HCT116 (cell line): ENCODE results near the gene ZFP36L2. TPM values are rescaled to one million over a fixed set of nuclear protein-coding genes. Genes with fewer than 3 reads are reported as not detected.
A peak's percentile ranks its signal among the peaks of the same experiment; 100 is the strongest.

ENCODE experiments used
- ATAC-seq: fragments of 200-7000 bp; cut with Tn5 transposase; 2 replicates; pipeline ENCODE4 v1.9.1; 2020; ENCODE audit warnings: mild to moderate bottlenecking, moderate library complexity
- BruUV-seq: library from RNA; stranded (reverse); fragments of 400-500 nt; replicated peaks from 2 replicates; lab custom pipeline; 2021; lab: Mats Ljungman, UMichigan
- CTCF ChIA-PET: fragments of 300-600 bp; sonication (Branson Sonifier 250); formaldehyde crosslinking; loops from one replicate; lab custom pipeline; 2021; ENCODE audit warnings: antibody characterized with exemption; lab: Charles Lee
- POLR2A ChIA-PET: fragments of 300-600, 350-600 bp; sonication (Branson Sonifier 250); formaldehyde crosslinking; loops from one replicate; lab custom pipeline; 2021; ENCODE audit warnings: antibody characterized with exemption; lab: Charles Lee
- RAD21 ChIA-PET, 2 experiments: fragments of 300-600 bp; sonication (Branson Sonifier 250); formaldehyde crosslinking; loops; one replicate each; lab custom pipeline; 2023; ENCODE audit warnings: low total read pairs in 2 of 2; ENCODE audit not compliant: uncharacterized antibody in 2 of 2, unreplicated experiment in 2 of 2, low non-redundant PET in 1 of 2; lab: Charles Lee
- DNase-seq: peaks from one replicate; pipeline ENCODE4 v3.0.0-alpha.2; 2010; ENCODE audit warnings: low read depth, low spot score
- H2AFZ ChIP-seq: fragments of 200-600 bp; shearing (Covaris generic), sonication (generic); 2 replicates; pipeline ENCODE4 v1.6.1; 2017; ENCODE audit warnings: low read depth, mixed run types, mixed read lengths, antibody characterized with exemption, low read length; ENCODE audit not compliant: poor library complexity, severe bottlenecking
- H3K27ac ChIP-seq: 2 replicates; pipeline ENCODE4 v1.5.1; 2012; ENCODE audit warnings: low read depth, low read length
- H3K27me3 ChIP-seq: fragments of 200-600 bp; sonication (generic); 2 replicates; pipeline ENCODE4 v1.6.1; 2016; ENCODE audit warnings: mixed run types, low read length, mixed read lengths; ENCODE audit not compliant: insufficient read depth
- H3K36me3 ChIP-seq, 2 experiments: fragments of 200-500 bp in 1 of 2; fragments of 200-600 bp in 1 of 2; sonication (Bioruptor generic) in 1 of 2; sonication (generic) in 1 of 2; 2 replicates each; pipeline versions ENCODE4 v1.5.1 to v1.6.1; 2014 to 2016; ENCODE audit warnings: low read length in 2 of 2, inconsistent platforms in 1 of 2, mixed read lengths in 1 of 2, mixed run types in 1 of 2; ENCODE audit not compliant: insufficient read depth in 2 of 2, control insufficient read depth in 1 of 2
- H3K4me1 ChIP-seq, 2 experiments: fragments of 200-600 bp in 1 of 2; sonication (generic) in 1 of 2; 2 replicates each; pipeline versions ENCODE4 v1.5.1 to v1.6.1; 2012 to 2017; ENCODE audit warnings: low read length in 2 of 2, inconsistent platforms in 1 of 2, mild to moderate bottlenecking in 1 of 2, mixed read lengths in 1 of 2, mixed run types in 1 of 2, moderate library complexity in 1 of 2; ENCODE audit not compliant: insufficient read depth in 2 of 2, control insufficient read depth in 1 of 2
- H3K4me2 ChIP-seq: fragments of 200-600 bp; sonication (generic); 2 replicates; pipeline ENCODE4 v1.6.1; 2017; ENCODE audit warnings: mixed run types, low read length, mixed read lengths
- H3K4me3 ChIP-seq, 2 experiments: fragments of 200-600 bp in 1 of 2; sonication (generic) in 1 of 2; replicated peaks in 1 of 2; 2 replicates each; pipeline ENCODE4 v1.5.1; 2011 to 2016; ENCODE audit warnings: low read length in 2 of 2, control low read depth in 1 of 2, low read depth in 1 of 2, mild to moderate bottlenecking in 1 of 2, mixed read lengths in 1 of 2, mixed run types in 1 of 2
- H3K79me2 ChIP-seq: fragments of 200-600 bp; sonication (generic); 2 replicates; pipeline ENCODE4 v1.6.1; 2017; ENCODE audit warnings: mild to moderate bottlenecking, mixed run types, low read length, moderate library complexity, mixed read lengths; ENCODE audit not compliant: insufficient read depth
- H3K9ac ChIP-seq: fragments of 200-600 bp; sonication (generic); 2 replicates; pipeline ENCODE4 v1.6.1; 2016; ENCODE audit warnings: low read length, mixed read lengths
- H3K9me2 ChIP-seq: fragments of 200-600 bp; sonication (generic), shearing (Covaris generic); 2 replicates; pipeline ENCODE4 v1.6.1; 2017; ENCODE audit warnings: mixed run types, mild to moderate bottlenecking, moderate library complexity; ENCODE audit not compliant: insufficient read depth
- H3K9me3 ChIP-seq, 2 experiments: fragments of 200-500 bp in 1 of 2; fragments of 200-600 bp in 1 of 2; sonication (Bioruptor generic) in 1 of 2; sonication (generic) in 1 of 2; 2 replicates each; pipeline ENCODE4 v1.6.1; 2014 to 2017; ENCODE audit warnings: low read length in 2 of 2, mixed read lengths in 2 of 2, inconsistent platforms in 1 of 2, low read depth in 1 of 2, mild to moderate bottlenecking in 1 of 2, mixed run types in 1 of 2, moderate library complexity in 1 of 2; ENCODE audit not compliant: control insufficient read depth in 1 of 2, insufficient read depth in 1 of 2
- H4K20me1 ChIP-seq: fragments of 200-600 bp; sonication (generic), shearing (Covaris generic); 2 replicates; pipeline ENCODE4 v1.6.1; 2017; ENCODE audit warnings: mixed run types, mild to moderate bottlenecking, moderate library complexity; ENCODE audit not compliant: insufficient read depth
- CEBPB ChIP-seq: IDR thresholded peaks from 2 replicates; pipeline ENCODE4 v1.6.1; 2012; ENCODE audit warnings: low read depth
- EZH2phosphoT487 ChIP-seq: fragments of 200-600 bp; IDR thresholded peaks from 2 replicates; pipeline ENCODE4 v1.6.1; 2018; ENCODE audit warnings: antibody characterized with exemption, borderline replicate concordance
- POLR2AphosphoS5 ChIP-seq: IDR thresholded peaks from 2 replicates; pipeline ENCODE4 v1.6.1; 2011; ENCODE audit warnings: mild to moderate bottlenecking, low read depth, low read length, moderate library complexity
- SRF ChIP-seq: IDR thresholded peaks from 2 replicates; pipeline ENCODE4 v1.6.1; 2012; ENCODE audit warnings: low read depth
- TCF7L2 ChIP-seq: IDR thresholded peaks from 2 replicates; pipeline ENCODE4 v1.7.0; 2011; ENCODE audit warnings: borderline replicate concordance, inconsistent platforms; ENCODE audit not compliant: insufficient read depth, insufficient read length; ENCODE audit errors: extremely low read depth
- intact Hi-C: fragments of 100-400 bp; cut with micrococcal nuclease; formaldehyde crosslinking; loops from 2 replicates; pipeline ENCODE4 v1.10.0; 2022
- total RNA-seq: library from RNA; stranded (reverse); gene quantifications from one replicate; pipeline ENCODE4 v1.2.1, GENCODE V29; 2021; ENCODE audit not compliant: unreplicated experiment
- TF ChIP-seq, protein P1 (sequence below): IDR thresholded peaks from 2 replicates; pipeline ENCODE4 v1.6.1; 2011; ENCODE audit warnings: mild to moderate bottlenecking, low read length, moderate library complexity; ENCODE audit not compliant: insufficient replicate concordance; ENCODE audit errors: extremely low read depth

ZFP36L2 gene
- total RNA-seq, 1 experiment from 2014 or later: 30.3 TPM

DNA sequence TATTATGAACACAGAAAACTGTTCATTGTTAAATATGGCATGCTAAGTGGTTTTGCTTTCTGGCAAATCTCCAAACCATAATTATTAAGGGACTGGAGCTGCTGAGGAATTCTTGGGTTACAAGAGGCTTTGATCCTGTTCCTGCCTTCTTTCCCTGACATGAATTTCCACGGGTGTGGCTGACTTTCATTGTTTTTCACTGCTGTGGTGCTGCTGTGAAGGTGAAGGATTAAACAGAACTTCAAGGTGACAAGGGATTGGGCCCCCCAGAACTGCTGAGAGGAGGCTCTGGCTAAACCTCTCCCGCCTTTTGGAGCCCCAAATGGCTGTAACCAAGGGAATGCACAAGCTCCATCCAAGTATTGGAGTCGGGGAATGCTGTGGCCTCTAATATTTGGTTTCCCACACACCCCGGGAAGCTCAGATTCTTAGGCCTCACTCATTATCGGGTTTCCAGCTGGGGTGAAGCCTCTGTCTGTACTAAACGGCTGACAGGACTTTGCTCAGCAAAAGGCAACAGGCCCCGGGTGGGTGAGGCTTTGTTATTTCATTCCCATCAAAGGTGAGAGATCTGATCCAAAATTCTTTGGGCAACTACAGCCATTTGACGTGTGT lies 29.0 kb upstream of the ZFP36L2 start:
- H3K27me3 ChIP-seq: no peaks in the 10 kb centered on the region
- peak overlapping the region; percentile 20; the same call in 1 of the 2 replicates for H3K4me2 ChIP-seq
- no peaks in the 10 kb centered on the region for H3K9me3 ChIP-seq
- ATAC-seq (peak; percentile 47), DNase-seq (no peak)
- no peaks in the 10 kb centered on the region for H4K20me1 ChIP-seq
- no peak overlapping the region for H3K9ac ChIP-seq
- ChIA-PET RAD21 (no interaction called here), CTCF (interaction anchor here (1.4 kb wide), 1 partner anchor 26 kb away, joined by 3 read pairs; no protein-coding TSS in a partner anchor), POLR2A (interaction anchor here (0.6 to 1.5 kb wide), 2 partner anchors 29 to 282 kb away, joined by 3 read pairs; partner anchors contain the start of gene ZFP36L2)
- H3K9me2 ChIP-seq: no peaks in the 10 kb centered on the region
- intact Hi-C loops: no loop called here
- no peaks in the 10 kb centered on the region for H3K79me2 ChIP-seq
- TF ChIP-seq TCF7L2 (peak; percentile 29), CEBPB (no peak)
- no peak overlapping the region for H3K4me3 ChIP-seq
- peak overlapping the region; percentile 23; the same call in 1 of the 2 replicates for H3K27ac ChIP-seq
- no peak overlapping the region for H2AFZ ChIP-seq
- no peaks in the 10 kb centered on the region for H3K36me3 ChIP-seq
- no TSS peak for BruUV-seq
- H3K4me1 ChIP-seq: peaks cover 19 to 26% of the 10 kb centered on the region in 2 experiments

DNA sequence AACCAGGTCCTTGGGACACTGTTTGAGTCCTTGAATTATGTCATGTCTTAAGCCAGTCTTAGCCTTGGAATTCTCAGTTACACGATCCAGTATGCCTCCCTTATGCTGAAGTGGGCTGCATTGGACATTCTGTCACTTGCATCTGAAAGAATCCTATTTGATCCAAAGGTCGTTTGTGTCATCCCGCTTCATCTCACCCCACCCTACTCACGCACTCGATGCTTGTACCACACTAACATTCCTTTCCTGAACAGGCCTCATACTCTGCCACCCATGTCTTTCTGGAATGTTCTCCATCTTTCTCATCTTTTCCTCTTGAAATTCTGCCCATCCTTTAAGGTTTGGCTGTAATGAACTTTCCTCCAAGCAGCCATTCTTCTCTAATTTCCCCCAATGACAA lies 27.9 kb upstream of the ZFP36L2 start:
- TF ChIP-seq CEBPB (no peak), POLR2AphosphoS5 (no peak), EZH2phosphoT487 (no peak), SRF (no peak)
- TF ChIP-seq, protein P1, sequence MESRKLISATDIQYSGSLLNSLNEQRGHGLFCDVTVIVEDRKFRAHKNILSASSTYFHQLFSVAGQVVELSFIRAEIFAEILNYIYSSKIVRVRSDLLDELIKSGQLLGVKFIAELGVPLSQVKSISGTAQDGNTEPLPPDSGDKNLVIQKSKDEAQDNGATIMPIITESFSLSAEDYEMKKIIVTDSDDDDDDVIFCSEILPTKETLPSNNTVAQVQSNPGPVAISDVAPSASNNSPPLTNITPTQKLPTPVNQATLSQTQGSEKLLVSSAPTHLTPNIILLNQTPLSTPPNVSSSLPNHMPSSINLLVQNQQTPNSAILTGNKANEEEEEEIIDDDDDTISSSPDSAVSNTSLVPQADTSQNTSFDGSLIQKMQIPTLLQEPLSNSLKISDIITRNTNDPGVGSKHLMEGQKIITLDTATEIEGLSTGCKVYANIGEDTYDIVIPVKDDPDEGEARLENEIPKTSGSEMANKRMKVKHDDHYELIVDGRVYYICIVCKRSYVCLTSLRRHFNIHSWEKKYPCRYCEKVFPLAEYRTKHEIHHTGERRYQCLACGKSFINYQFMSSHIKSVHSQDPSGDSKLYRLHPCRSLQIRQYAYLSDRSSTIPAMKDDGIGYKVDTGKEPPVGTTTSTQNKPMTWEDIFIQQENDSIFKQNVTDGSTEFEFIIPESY: no peak
- ATAC-seq: no peak
- ChIA-PET POLR2A (interaction anchor here (1.5 kb wide), 1 partner anchor 28 kb away, joined by 3 read pairs; the partner anchor contains the start of gene ZFP36L2), RAD21 (no interaction called here), CTCF (interaction anchor here (1.4 kb wide), 1 partner anchor 25 kb away, joined by 3 read pairs; no protein-coding TSS in a partner anchor)
- Histone ChIP-seq H3K4me3 (no peak overlapping the region), H3K27ac (no peak overlapping the region), H3K36me3 (no peaks in the 10 kb centered on the region), H3K4me2 (no peak overlapping the region), H3K9me2 (no peaks in the 10 kb centered on the region), H3K9ac (no peak overlapping the region), H2AFZ (no peak overlapping the region), H3K27me3 (no peaks in the 10 kb centered on the region), H3K79me2 (no peaks in the 10 kb centered on the region), H3K9me3 (no peaks in the 10 kb centered on the region), H3K4me1 (peaks cover 19 to 26% of the 10 kb centered on the region in 2 experiments), H4K20me1 (no peaks in the 10 kb centered on the region)
- no TSS peak for BruUV-seq
- no peak for DNase-seq
- intact Hi-C loops: no loop called here
